GM18505 (cell line): ENCODE data around the gene TCIRG1.

Experiments used
- ATAC-seq: cut with Tn5 transposase; IDR thresholded peaks from one replicate; pipeline ENCODE4 v1.9.1; 2021; ENCODE audit not compliant: unreplicated experiment
- POLR2A ChIP-seq: IDR thresholded peaks from 4 replicates; pipeline ENCODE4 v1.6.1; 2011; ENCODE audit warnings: borderline replicate concordance; ENCODE audit not compliant: insufficient read depth, insufficient read length; ENCODE audit errors: extremely low read depth

Gene TCIRG1

DNA sequence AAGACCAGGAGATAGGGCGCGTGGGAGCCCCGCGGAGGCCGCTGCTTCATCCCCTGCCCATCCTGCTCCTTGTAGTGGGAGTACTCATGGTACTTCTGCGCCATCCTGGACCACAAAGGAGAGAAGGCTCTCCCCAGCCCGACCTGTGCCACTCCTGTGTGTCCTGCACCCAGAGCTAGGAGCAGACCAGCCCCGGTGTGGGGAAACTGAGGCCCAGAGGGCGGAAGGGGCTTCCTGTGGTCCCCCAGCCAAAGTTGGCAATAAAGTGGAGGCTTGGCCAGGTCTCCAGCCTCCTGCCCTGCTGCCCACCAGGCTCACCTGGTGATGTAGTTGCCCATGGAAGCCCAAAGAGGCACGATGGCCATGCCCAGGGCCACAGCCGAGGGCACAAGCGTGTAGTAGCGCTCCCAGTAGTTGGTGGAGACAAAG, 39.6 kb upstream of the TCIRG1 start:
- no peak for TF ChIP-seq POLR2A
- ATAC-seq = no peak

DNA sequence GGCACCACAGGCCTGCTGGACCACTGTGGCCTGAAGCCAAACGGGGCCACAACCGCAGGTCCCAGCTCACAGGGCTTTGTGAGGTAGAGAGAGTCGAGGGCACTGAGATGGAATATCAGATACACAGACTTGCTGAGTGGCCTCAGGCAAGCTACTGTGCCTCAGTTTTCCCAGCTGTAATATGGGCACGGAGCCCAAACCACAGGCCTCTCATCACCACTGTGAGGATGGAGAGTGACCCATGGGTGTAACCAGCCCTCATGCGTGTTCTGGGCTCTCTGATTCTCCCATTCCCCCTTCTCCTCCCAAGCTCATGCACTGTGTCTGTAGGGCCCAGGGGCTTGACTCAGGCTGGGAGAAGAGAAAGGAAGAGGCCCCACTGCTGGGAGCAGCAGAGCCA, 39.1 kb upstream of the TCIRG1 start:
- ATAC-seq = no peak

DNA sequence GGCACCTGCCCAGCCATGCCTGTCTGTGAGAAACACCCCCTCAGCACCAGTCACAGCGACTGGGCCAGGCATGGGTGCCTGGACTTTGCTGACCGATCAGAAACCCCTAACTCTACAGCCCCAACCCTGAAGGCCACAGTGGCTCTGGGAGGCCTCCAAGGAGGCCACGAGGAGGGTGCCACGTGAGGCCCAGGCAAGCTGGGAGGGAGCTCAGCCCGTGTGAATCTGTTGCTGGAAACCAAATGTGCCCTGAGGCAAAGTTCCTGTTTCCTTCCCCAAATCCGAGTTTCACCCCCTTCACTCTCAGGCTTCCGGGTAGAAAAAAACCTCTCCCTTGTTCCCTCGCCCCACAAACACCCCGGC, 36.3 kb upstream of the TCIRG1 start:
- TF ChIP-seq POLR2A = no peak

More for the DNA sequence above, 39.1 kb upstream of the TCIRG1 start:
- TF ChIP-seq POLR2A = no peak

DNA sequence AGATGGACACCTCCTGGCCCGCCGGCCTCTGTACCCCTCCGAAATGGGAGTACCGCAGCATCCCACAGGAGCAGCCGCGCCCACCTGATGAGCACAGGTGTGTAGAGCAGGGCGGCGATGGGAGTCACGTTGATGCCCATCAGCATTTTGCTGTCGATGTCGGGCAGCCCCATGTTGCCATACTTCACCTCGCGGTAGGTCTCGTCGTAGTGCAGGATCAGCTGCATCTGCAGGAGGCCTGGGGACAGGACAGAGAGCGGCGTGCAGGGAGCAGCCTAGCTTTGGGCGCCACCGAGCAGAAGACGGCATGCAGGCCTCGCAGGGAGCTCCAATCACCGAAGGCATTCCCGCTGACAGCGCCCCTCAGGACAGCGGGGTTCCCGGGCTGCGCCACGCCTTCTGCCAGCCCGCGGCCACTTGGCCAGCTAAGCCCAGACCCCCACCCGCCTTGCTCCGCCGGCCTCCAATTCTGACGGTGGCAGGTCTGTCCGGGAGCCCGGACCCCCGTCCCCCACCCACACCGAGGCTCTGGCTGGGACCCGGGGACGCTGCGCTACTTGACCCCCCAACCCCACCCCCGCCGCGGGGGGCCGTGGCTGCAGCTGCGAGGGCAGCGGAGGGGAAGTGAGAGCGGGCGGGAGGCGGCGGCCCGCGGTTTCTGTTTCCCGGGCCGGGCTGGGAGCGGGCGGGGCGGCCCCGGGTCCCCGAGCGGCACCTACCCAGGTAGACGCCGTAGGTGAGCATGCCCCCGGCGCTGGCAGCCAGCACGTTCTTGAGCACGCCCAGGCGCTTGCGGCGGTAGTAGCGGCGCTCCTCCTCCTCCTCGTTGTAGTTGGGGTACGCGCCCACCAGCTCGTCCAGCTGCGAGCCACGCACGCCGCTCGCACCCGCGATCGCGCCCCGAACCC, 35.6 kb upstream of the TCIRG1 start:
- peak; percentile 47 for ATAC-seq

More for the DNA sequence above, 36.3 kb upstream of the TCIRG1 start:
- peak; percentile 20 for ATAC-seq

DNA sequence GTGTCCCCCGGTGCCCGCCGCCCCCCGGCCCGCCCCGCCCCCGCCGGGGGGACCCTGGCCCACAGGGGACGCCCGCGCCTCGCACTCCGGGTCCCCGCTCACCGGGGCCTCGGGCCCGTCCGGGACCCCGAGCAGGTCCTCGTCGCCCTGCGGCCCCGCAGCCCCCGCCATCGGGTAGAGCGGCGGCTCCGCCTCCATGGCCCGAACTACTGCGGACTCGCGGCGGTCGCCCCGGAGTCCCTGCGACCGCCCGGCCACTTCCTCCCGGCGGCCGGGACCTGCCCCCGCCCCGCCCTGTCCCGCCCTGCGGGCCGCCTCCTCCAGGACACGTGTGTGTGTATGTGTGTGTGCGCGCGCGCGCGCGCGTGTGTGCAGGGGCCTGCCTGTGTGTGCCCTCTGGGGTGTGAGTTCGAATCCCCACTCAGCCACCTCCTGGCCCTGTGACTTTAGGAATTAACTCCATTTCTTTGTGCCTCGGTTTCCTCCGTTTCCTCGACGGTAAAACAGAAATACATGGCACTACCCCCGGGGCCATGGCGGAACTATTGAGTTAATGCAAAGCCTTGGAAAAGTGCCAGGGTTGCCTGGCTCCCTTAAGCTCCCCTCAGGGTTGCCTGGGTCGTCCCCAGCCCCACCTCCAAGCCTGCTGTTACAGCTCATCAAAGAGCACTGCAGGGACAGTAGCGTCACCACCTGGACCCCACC, 34.8 kb upstream of the TCIRG1 start, which contains the start of gene UNC93B1:
UNC93B1 (minus strand) TSS at position 252 of the 705 bp plus-strand sequence; CDS start at position 198, 54 bp downstream.
- ATAC-seq = peak; percentile 44
- peak; percentile 82 for TF ChIP-seq POLR2A

More for the DNA sequence above, 35.6 kb upstream of the TCIRG1 start:
- peak; percentile 3 for TF ChIP-seq POLR2A

DNA sequence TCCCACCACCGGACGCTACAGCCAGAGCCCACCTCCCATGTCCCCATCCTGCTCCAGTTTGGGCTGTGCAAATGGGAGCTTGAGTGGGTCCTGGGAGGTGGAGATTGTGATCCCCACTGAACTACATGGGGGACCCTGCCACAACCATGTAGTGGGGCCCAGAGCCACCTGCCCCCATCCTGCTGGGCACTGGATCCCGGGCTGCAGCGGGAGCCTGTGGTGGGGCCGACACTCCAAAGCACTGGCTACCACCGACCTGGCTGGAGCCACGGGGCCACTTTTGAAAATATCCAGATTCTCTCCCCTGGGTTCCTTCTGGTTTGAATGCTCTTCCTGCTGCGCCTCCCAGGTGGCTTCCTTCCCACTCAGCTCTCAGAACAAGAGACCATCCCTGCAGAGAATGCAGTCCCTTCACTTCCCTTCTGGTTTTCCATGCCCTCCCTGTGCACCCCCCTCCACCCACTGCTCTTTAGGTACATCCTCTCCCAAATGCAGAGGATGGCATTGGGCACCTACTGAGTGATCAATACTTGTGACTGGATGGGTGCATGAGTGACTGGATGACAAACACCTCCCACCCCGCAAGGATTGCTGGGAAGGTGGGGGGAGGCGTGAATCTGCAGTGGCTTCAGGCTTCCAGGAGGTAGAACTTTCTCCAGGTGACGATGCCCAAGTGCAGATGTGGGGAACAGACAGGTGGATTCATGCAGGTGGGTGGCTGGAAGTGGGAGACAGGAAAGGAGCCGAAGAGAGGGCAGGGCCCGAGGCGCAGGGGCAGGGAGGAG, 34.1 kb upstream of the TCIRG1 start:
- no peak for ATAC-seq
- TF ChIP-seq POLR2A = no peak

DNA sequence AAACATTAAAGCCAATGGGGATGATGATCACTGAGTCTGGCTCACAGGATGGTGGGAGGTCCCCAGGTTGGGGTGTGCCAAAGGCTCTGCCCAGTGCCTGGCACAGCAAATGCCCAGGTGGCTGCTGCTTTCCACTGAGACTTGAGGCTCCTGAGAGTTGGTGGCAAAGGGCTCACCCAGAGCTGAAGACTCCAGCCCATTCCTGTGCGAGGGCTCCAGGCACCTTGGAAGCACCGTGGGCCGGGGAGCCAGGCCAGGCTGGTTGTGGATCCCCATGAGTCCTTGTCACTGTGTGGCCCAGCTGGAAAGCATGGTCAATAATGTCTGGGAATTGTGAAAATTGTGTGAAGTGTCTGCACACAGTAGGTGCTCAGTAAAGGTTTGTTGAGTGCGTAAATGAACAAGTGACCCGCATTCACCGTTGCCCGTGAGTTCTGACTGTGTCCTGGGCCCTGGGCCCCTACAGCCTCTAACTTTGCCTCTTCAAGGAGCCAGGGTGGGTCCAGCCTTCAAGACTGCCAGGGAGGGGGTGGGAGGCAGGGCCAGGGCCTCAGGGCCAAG, 32.1 kb upstream of the TCIRG1 start:
- TF ChIP-seq POLR2A = no peak

DNA sequence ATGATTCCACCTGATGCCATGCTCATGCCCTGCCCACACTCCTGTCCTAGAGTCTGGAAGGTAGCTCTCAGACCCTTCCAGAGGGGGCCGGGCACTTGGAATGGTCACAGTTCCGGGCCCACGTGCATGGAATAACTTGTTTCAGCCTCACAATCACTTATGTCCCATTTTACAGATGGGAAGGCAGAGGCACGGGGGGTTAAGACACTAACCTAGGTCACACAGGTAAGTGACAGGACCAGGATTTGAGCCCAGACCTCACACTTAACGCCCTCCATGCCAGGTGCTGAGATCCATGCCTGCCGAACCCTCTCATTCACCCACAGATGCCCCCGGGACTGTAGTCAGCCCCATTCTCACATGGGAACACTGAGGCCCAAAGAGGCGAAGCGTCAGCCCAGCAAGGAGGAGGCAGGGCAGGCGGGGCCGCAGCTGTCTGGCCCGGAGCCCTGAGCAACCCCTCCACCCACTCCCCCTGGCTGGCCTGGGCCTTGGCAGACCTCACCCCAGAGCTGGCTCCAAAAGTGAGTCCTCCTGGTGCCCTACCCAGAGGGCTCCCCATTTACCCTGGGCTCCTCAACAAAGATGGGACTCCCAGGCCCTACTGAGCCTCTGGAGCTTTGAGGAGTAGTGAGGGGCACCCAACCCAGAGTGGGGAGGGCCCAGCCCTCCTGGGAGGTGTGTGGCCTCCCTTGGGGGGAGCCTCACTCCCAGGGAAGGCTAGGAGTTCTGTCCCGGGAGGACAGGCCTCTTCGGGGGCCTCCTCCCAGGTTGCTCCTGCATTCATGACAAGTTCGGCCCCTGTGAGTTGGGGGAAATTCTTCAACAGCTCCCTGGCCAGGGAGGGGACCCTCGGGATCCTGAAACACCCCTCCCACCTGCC, 31.1 kb upstream of the TCIRG1 start:
- no peak for TF ChIP-seq POLR2A
- ATAC-seq = no peak

More for the DNA sequence above, 32.1 kb upstream of the TCIRG1 start:
- no peak for ATAC-seq

DNA sequence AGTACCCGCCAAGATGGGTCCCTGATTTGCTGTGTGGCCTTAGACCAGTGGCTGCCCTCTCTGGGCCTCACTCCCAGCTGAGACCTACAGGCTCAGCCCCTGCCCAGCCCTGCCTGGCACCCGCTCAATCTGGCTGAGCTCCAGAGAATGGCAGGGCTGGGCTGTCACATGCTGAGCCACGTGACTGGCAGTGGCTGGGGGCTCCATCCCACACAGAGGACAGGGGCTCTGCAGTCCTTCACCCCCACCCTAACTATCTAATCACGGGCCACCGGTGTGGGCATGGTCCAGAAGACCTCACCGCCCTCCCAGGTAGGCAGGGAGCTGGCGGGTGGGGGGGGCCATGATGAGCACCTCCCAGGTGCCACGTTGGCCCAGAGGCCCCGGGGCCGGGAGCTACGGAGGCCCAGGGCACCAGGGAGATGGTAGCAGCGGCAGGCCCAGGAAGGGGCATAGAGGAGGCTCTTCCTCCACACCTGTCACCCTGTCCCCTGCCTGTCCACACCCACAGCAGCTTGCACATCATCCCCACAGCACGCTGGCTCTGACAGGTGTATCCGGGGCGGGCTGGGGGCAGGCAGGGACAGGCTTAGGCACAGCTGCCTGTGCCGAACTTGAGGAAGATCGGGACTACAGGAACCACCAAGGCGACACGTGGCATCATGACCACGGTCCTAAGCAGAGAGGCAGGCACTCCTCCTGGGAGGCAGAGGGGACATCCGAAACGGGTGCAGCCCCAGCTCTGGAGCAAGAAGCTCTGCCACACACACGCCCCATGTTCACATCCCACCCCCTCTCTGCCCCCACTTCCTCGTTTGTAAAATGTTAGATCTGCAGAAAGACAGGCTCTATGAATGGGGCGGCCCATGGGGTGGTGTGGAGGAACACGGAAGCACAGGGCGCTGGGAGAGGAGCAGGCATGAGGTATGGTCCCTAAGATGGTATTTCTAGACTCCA, 30.2 kb upstream of the TCIRG1 start:
- no peak for TF ChIP-seq POLR2A

DNA sequence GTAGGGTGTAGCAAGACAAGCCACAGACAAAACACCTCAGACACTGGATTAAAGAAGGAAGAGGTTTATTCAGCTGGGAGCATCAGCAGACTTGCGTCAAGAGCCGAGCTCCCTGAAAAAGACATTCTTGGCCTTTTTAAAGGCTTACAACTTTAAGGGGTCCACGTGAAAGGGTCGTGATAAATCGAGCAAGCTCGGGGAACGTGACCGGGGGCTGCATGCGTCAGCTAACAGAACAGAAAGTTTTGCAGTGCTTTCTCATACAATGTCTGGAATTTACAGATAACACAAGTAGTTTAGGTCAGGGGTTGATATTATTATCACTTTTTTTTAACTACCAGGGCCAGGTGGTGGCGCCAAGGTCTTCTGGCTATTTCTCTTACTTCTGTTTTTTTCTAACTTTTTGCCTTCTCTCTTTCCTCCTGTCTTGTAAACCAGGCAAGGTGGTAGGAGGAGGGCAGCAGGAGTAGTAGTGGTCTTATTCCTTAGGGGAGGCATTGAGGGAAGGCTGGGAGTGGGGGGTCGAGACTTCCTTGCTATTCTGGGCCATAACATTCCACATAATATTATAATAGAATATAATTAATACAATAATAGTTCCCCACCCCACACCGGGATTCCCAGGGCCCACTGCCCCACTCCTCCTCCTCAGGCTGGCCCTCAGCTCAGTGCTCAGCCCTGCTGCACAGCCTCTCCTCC, 29.3 kb upstream of the TCIRG1 start:
- no peak for TF ChIP-seq POLR2A

More for the DNA sequence above, 30.2 kb upstream of the TCIRG1 start:
- ATAC-seq = no peak

More for the DNA sequence above, 29.3 kb upstream of the TCIRG1 start:
- ATAC-seq = no peak
